Stimulated activated CD4-positive, alpha-beta T cell treated with anti-CD3 and anti-CD28 coated beads, Interleukin-12 subunit alpha, Interleukin-12 subunit beta, amount 100 ng/mL, for 48 hours (primary cell): Measurements from ENCODE around the gene METTL16.
"Not testable (repeated sequence)": the region's sequence is repeated elsewhere in the genome, so short reads cannot be mapped to it uniquely, and the experiment has no call there.

Source experiments
- DNase-seq, 3 donors: peaks; one replicate each; pipeline ENCODE4 v3.0.0-alpha.2; 2020; ENCODE audit warnings: low read depth in 2 of 3, low spot score in 1 of 3

METTL16 gene, protein sequence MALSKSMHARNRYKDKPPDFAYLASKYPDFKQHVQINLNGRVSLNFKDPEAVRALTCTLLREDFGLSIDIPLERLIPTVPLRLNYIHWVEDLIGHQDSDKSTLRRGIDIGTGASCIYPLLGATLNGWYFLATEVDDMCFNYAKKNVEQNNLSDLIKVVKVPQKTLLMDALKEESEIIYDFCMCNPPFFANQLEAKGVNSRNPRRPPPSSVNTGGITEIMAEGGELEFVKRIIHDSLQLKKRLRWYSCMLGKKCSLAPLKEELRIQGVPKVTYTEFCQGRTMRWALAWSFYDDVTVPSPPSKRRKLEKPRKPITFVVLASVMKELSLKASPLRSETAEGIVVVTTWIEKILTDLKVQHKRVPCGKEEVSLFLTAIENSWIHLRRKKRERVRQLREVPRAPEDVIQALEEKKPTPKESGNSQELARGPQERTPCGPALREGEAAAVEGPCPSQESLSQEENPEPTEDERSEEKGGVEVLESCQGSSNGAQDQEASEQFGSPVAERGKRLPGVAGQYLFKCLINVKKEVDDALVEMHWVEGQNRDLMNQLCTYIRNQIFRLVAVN

DNA sequence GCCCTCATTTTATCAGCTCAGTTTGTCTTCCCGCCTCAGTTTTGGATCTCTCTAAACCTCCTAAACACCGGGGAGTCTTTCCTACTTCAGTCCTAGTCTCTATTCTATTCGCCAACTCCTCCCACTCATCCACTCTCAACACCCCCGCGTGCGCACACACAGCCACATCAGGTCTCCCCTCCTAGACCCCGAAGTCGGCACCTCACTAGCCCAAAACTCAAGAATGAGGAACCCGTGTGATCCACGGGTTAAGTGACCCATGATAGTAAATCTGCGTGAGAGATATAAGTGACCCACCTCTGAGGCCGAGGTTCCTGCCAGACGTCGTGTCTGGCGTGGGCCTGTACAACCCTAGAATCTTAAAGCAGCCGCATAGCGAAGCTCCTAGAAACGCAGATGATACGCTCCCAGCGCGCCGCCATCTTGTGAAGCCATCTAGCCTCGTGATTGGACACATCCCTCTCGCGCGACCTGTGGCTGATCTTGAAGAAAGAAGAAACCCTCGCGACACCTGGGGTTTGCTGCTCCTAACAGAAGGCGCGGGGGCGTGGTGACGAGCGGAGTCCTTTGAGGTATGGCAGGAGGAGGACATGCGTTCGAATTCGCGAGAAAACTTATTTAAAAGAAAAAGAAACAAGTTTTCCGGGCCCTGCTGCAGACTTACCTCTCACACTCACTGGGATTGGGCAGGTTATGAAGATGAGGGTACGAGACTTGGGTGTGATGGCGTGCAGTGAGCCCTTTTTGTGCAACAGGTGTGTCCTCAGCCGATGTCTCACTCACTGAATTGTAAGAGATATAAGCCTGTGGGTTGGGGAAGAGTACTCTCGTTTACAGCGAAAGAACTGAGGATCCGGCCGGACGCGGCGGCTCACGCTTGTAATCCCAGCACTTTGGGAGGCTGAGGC, at the start of gene METTL16:
Gene METTL16, minus strand, starts transcription at position 427 of the 908 bp plus-strand sequence. CDS start 9,557 bp downstream, outside the sequence.
- DNase-seq = peak; percentile 97 to 98 (median 98)

DNA sequence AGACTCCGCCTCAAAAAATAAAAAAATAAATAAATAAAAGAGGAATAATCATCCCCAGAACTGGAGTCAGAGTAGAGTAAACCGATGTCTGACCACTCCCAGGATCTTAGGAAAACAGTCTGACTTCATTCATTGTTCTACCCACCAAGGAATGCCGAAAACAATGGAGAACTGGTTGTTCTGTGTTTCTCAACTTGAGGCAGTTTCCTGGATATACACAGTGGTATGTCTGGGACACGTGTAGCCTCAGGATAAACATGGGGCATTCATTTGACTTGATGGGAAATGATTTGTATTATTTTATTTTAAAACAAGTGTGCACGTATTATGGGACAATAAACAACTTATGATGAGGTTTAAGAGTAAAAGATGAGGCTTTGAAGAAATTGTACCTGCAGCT, 49.0 kb upstream of the METTL16 start:
- DNase-seq = no peak

DNA sequence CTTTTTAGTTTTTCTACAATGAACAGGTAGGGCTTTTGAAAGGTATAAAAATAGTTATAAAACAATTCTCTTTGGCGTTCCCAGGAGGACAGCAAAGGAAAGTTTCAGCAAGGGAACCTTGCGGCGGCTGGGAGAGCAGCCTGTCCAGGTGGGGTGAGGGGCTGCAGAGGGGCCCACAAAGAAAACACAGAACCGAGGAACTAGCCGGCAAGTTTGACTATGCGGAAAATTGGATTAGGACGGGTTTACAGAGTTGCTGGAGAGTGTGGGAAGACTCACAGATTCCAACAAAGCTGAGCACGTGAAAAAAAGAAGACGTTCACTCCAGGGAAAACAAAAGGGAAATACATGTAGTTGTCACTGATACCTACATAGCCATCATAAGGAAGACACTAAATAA, 40.2 kb upstream of the METTL16 start:
- DNase-seq = no peak

DNA sequence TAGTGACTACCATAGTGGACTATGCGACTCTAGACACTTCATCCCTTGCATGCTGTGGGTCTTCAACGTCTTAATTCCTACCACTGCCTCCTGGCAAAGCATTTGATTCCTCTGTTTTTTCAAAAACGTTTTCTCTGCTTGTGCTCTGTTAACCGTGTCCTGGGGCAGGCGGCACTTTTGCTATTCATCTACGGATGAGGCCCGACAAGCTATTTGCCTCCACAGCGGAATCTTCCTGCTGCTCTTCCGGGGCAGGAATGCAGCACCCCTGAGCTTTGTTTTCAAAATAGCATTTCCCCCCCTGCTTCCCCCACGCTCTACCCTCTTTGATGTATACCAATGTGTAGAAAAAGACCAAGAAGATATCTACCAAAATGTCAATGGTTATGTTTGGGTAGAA, 39.8 kb upstream of the METTL16 start:
- DNase-seq = no peak

DNA sequence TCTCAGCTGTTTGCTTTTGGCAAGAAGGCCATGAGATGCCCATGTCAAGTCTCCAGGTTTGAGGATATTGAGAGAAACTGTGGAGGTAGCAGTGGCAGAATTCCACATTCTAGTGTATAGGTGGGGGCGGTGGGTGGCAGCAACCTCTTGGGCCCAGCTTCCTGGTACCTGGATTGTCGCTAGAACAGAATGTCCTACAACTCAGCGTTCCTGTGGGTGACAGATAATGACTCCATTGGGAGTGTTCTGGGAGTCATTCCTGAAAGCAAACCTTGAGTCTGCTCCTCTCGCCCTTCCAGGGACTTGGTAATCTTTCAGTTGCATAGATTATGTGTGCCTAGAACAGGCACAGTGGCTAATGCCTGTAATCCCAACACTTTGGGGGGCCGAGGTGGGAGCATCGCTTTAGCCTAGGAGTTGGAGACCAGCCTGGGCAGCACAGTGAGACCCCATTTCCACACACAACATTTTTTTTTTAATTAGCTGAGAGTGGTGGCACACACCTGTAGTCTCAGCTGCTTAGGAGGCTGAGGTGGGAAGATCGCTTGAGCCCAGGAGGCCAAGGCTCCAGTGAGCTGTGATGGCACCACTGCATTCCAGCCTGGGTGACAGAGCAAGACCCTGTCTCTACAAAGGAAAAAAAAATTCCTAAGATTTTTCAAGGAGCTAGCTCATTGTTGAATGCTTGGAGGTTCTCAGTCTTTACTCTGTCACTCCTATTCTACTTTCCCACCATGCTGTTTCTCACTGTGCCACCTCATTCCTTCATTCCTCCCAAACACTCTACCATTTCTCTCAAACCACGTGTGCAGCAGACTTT, 37.9 kb upstream of the METTL16 start:
- no peak for DNase-seq

DNA sequence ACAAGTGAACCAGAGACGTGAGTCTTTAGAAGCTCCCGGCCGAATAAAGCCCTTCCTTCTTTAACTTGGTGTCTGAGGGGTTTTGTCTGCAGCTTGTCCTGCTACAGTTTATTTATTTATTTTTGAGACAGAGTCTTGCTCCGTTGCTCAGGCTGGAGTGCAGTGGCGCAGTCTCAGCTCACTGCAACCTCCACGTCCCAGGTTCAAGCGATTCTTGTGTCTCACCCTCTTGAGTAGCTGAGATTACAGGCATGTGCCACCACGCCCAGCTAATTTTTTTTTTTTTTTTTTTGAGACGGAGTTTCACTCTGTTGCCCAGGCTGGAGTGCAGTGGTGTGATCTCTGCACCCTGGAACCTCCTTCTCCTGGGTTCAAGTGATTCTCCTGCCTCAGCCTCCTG, 36.3 kb upstream of the METTL16 start:
- not testable (repeated sequence) for DNase-seq

DNA sequence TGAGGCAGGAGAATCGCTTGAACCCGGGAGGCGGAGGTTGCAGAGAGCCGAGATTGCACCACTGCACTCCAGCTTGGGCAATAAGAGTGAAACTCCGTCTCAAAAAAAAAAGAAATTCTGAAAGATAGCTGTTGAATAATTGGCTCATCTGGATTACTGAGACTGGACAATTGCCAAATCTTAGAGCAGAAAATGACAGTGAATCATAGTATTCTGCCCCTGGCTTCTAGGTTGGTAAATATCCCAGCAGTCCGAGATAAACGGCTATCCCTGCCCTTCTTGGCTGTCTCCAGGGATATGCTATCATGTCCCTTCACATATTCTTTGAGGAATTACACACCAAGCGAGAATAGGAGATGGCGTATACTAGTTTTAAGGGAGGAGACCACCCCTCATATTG, 35.5 kb upstream of the METTL16 start:
- no peak for DNase-seq

DNA sequence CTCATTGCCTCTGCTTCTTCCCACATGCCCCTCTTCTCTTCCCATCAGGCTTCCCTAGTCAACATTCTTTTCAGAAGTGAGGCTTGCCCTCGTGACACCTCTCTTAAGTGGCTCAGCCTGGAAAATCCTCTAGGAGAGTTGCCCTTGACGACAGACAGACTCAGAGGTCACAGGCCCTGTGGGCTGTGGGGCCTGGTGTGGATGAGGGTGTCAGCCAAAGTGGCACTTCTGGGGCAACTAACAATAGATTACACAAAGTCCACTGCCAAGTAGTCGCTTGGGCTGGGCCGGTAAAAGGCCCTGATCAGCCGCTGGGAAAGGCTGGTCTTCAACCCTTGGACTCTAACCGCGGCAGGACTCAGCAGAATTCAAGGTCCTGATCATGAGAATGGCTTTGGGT, 33.7 kb upstream of the METTL16 start:
- no peak for DNase-seq

DNA sequence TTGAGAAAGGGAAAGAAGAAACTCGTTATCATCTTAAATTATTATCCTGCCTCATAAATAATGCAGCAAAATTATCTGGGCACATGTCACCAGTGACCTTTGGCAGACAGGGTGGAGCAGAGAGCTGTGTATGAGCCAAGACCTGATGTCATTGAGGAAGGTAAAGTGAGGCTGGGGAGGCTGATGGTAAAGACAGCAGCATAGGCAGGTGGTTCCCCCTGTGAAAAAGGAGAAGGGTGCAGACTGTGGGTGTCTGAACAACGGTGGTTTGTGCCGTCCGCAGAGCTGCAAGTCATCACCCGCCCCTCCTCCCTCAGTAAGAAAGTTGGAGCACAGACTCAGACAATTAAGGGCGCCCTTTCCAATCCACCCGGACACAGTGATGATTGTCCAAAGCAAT, 30.8 kb upstream of the METTL16 start:
- DNase-seq = no peak

DNA sequence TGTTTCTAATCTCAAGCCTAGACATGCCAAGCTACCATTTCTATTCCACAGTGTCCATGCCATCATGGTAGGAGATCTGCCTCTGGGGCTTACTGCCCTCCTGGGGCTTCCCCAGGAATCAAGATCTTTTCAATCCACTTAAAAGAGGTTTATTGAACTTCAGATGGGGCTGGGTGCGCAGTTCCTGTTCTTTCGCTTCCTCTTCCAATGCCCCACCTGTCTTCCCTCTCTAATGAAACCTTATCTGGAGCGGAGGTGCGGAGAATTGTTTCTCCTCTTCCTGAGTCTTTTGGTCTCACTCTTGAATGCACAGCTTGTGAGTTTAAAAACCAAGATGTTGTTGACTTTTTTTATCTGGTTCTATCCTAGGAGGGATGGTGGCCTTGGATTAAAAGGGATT, 30.4 kb upstream of the METTL16 start:
- DNase-seq = no peak

DNA sequence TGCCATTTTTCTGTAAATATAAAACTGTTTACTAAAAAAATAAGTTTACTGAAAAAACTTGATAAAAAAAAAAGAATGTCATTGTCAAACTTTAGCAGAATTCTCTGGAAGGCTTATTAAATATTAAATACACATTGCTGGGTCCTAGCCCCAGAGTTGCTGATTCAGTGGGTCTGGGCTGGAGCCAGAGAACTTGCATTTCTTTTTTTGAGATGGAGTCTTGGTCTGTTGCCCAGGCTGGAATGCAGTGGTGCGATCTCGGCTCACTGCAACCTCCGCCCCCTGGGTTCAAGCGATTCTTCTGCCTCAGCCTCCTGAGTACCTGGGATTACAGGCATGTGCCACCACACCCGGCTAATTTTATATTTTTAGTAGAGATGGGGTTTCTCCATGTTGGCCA, 25.9 kb upstream of the METTL16 start:
- DNase-seq = not testable (repeated sequence)

DNA sequence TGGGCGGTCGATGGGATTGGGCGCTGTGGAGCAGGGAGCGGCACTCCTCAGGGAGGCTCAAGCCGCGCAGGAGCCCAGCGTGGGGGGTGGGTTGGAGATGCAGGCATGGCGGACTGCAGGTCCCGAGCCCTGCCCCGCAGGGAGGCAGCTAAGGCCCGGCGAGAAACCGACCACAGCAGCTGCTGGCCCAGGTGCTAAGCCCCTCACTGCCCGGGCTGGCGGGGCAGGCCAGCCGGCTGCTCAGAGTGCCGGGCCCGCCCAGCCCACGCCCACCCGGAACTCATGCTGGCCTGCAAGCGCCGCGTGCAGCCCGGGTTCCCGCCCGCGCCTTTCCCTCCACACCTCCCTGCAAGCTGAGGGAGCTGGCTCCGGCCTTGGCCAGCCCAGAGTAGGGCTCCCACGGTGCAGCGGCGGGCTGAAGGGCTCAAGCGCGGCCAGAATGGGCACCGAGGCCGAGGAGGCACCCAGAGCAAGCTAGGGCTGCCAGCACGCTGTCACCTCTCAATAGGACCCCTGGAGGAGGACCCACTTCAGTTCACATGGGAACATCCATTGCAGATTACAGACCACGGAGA, 20.5 kb upstream of the METTL16 start:
- DNase-seq = no peak

DNA sequence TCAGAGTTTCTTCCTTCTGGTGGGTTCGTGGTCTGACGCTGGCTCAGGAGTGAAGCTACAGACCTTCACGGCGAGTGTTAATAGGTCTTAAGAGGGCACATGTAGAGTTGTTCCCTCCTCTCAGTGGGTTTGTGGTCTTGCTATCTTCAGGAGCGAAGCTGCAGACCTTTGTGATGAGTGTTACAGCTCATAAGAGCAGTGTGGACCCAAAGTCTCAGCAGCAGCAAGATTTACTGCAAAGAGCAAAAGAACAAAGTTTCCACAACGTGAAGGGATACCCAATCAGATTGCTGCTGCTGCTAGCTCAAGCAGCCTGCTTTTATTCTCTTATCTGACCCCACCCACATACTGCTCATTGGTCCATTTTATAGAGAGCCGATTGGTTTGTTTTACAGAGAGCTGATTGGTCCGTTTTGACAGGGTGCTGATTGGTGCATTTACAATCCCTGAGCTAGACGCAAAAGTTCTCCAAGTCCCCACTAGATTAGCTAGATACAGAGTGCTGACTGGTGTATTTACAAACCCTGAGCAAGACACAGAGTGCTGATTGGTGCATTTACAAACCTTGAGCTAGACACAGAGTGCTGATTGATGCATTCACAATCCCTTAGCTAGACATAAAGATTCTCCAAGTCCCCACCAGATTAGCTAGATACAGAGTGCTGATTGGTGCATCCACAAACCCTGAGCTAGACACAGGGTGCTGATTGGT, 19.7 kb upstream of the METTL16 start:
- DNase-seq = not testable (repeated sequence)

DNA sequence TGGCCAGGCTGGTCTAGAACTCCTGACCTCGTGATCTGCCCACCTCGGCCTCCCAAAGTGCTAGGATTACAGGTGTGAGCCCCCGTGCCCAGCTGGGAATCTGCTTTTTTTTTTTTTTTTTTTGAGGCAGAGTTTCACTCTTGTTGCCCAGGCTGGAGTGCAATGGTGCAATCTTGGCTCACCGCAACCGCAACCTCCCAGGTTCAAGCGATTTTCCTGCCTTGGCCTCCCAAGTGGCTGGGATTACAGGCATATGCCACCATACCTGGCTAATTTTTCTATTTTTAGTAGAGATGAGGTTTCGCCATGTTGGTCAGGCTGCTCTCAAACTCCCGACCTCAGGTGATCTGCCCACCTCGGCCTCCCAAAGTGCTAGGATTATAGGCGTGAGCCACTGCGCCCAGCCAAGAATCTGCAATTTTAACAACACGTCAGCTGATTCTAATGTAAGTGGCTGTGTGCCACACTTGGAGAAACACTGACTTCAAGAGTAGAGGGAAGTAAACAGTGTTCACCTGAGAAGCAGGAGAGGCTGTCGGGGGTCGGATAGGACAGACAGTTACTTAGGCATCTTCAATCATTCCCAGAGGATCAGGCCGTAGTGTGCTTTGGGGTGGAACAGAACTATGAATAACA, 10.2 kb upstream of the METTL16 start:
- DNase-seq = not testable (repeated sequence)

DNA sequence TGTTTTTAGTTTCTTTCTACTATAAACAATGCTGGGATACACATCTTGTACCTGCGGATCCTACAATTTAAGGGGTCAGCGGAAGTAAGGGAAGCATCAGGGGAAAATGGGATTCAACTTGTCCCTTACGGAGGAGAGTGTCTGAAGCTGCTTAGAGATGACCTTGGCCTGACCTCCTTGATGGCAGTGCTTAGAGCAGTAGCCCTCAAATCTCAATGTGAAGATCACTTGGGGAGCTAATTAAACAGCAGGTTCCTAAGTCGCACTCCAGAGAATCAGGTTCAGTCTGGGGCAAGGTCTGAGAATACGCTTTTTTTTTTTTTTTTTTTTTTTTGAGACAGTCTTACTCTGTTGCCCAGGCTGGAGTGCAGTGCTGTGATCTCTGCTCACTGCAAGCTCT, 9.6 kb upstream of the METTL16 start:
- DNase-seq = no peak

DNA sequence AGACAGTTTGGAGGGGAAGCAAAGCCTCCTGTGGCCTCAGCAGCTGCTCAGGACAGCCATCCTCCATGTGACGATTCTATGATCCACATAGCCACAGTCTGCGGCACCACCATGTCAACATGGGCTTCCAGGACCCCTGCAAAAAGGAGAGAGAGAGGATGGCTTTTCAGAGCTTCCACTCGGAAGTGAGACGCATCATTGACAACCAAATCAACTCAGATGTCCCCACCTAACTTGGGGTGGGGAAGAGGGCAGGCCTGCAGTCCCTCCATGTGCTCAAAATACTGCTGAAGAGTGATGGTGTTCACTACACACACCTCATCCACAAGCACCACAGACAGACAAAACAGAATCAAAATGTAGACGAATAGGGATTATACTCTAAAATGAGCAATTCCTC, 5.9 kb upstream of the METTL16 start:
- DNase-seq = no peak

DNA sequence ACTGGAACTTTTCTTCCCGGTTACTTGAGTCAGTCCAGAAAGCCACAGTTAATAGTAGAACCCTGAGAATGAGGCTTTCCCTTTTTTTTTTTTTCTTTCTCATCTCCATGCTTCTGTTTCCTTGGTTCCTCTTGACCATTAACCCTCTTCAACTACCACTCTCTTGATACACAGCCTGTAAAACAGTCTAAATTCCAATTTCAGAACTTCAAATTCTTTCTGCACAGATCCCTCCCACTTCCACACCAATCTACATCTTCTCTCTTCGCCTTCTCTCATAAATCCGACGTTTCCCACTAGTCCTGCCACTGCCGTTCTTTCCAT, 588 bp downstream of the METTL16 start:
- no peak for DNase-seq

DNA sequence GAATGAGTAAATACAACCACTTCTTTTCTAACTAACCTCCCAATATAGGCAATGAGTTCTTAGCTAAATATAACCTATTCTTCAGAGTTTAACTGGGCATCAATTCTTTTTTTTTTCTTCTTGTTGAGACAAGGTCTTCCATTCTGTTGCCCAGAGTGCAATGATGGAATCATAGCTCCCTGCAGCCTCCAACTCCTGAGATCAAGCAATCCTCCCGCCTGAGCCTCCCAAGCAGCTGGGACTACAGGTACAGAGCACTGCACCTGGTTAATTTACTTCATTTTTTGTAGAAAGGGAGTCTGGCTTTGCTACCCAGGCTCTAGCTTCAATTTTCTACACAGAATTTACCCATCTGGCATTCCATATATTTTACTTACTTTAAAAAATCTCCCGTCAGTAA, 1.1 kb downstream of the METTL16 start:
- no peak for DNase-seq

DNA sequence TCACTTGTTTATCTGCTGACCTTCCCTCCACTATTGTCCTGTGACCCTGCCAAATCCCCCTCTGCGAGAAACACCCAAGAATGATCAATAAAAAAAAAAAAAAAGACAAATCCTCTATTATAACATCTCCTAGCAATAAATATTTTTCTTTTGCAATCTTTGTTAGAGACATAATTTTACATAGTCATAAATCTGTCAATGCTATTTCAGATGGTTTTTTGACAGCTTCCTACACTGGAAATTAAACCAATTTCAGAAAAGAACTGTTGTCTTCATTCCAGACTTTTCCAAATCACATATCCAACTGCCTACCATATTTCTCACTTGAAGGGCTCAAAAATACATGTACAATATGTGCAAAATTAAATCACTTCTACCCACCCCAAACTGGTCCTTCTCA, 3.7 kb downstream of the METTL16 start:
- no peak for DNase-seq

DNA sequence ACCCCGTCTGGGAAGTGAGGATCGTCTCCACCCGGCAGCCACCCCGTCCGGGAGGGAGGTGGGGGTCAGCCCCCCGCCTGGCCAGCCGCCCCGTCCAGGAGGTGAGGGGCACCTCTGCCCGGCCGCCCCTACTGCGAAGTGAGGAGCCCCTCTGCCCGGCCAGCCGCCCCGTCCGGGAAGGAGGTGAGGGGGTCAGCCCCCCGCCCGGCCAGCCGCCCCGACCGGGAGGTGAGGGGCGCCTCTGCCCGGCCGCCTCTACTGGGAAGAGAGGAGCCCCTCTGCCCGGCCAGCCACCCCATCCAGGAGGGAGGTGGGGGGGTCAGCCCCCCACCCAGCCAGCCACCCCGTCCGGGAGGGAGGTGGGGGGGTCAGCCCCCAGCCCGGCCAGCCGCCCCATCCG, 4.7 kb downstream of the METTL16 start:
- not testable (repeated sequence) for DNase-seq
